Heart left ventricle (tissue), 16 donors: ENCODE data around the gene KRTAP5-8. TPM values are rescaled to one million over a fixed set of nuclear protein-coding genes. Genes with fewer than 3 reads are reported as not detected.

Experiments used
- ATAC-seq, 4 donors: fragments of 200-7000 bp; cut with Tn5 transposase; one replicate each; pipeline ENCODE4 v1.9.1; 2020 to 2022; ENCODE audit warnings: moderate library complexity in 4 of 4, mild to moderate bottlenecking in 3 of 4, moderate number of reproducible peaks in 1 of 4
- DNase-seq, 5 donors: peaks; one replicate each; pipeline ENCODE4 v3.0.0-alpha.2; 2020
- H3K27ac ChIP-seq, 12 donors: fragments of 200-600 bp; sonication (generic) in 4 of 12; one replicate each; pipeline versions ENCODE4 v1.5.0 to v1.8.0; 2016 to 2022; ENCODE audit warnings: mild to moderate bottlenecking in 2 of 12
- H3K27me3 ChIP-seq, 9 donors: fragments of 200-600 bp; sonication (generic) in 2 of 9; one replicate each; pipeline versions ENCODE4 v1.5.1 to v1.8.0; 2016 to 2022; ENCODE audit warnings: mild to moderate bottlenecking in 3 of 9
- H3K36me3 ChIP-seq, 9 donors: fragments of 200-600 bp; sonication (generic) in 2 of 9; one replicate each; pipeline versions ENCODE4 v1.5.0 to v1.8.0; 2018 to 2022; ENCODE audit warnings: mild to moderate bottlenecking in 2 of 9
- H3K4me1 ChIP-seq, 12 donors: fragments of 200-600 bp; sonication (generic) in 4 of 12; one replicate each; pipeline versions ENCODE4 v1.5.0 to v1.8.0; 2016 to 2022; ENCODE audit warnings: mild to moderate bottlenecking in 3 of 12
- H3K4me3 ChIP-seq, 12 donors: fragments of 200-600 bp; sonication (generic) in 4 of 12; one replicate each; pipeline versions ENCODE4 v1.5.0 to v1.8.0; 2017 to 2022; ENCODE audit warnings: mild to moderate bottlenecking in 9 of 12, moderate library complexity in 4 of 12
- H3K9me3 ChIP-seq, 12 donors: fragments of 200-600 bp; sonication (generic) in 4 of 12; one replicate each; pipeline versions ENCODE4 v1.5.0 to v1.8.0; 2016 to 2022; ENCODE audit warnings: mild to moderate bottlenecking in 1 of 12
- POLR2A ChIP-seq, 2 donors: fragments of 450-650 bp; IDR thresholded peaks; one replicate each; pipeline ENCODE4 v1.6.1; 2017; ENCODE audit warnings: antibody characterized with exemption in 2 of 2, mild to moderate bottlenecking in 2 of 2, moderate library complexity in 2 of 2
- WGBS, 4 donors: extraction: QIAGEN DNeasy Blood & Tissue Kit in 2 of 4; methylation state at CpG; one replicate each; pipeline versions ENCODE4 v1.1.5 to v1.1.7; 2013 to 2018; 5-methylcytosine and 5-hydroxymethylcytosine counted together
- intact Hi-C, 10 donors: fragments of 100-400 bp; cut with DNase I; formaldehyde crosslinking; loops; one replicate each; pipeline versions ENCODE4 v1.11.1 to v1.14.2; 2022
- polyA plus RNA-seq, 2 donors: library from polyadenylated mRNA; stranded (reverse); fragments of 200-250 nt; gene quantifications; one replicate each; pipeline ENCODE4 v1.2.3, GENCODE V29; 2013
- total RNA-seq, 9 donors: library from RNA; depleted of rRNA in 2 of 9; stranded (reverse); fragments of >200 nt in 2 of 9; fragmentation: NEBNext Ultra II Directional in 3 of 9; extraction: Animal tissue kit (Norgen Biotek cat#: 25700) in 3 of 9; gene quantifications; one replicate each; pipeline versions ENCODE4 v1.1.0 to v1.2.4, GENCODE V29; 2016 to 2023
- TF ChIP-seq, protein P1 (sequence below), 12 donors: fragments of 200-600 bp; sonication (generic) in 4 of 12; IDR thresholded peaks; one replicate each; pipeline versions ENCODE4 v1.5.0 to v1.8.0; 2018 to 2022; ENCODE audit warnings: antibody characterized with exemption in 12 of 12, mild to moderate bottlenecking in 5 of 12
- donor health status: ischemic (EF 13 %, LVEDD 7.1; RV severe dilation, severe dysfunction).
- donor health status: healthy with polysubstance abuse.
- donor health status: DM: no; HTN: yes; CAD: no.
- donor health status: DM: no; HTN: no; CAD: no.
- donor health status: ischemic (EF 25% LVEDD 6.9; RV normal size, moderate dysfunction).
- donor health status: ischemic (EF 25% LVEDD 5.7; RV mildly dilated, moderate dysfunction).
- donor health status: healthy.
- donor health status: DM: yes; HTN: yes; CAD: no.
- donor health status: ischemic (EF 35%, LVEDD 5.7; RV mildly dilated, moderate dysfunction).
- donor health status: nonischemic (EF 11% LVEDD 7.7; RV severe dilation, severe dysfunction).
- donor health status: DM: yes; HTN: yes; CAD: no.
- donor health status: PGD.
- donor health status: ischemic (EF 29% LVEDD 5.4; RV normal size, mild dysfunction).
- donor health status: nonischemic (EF 23%, LVEDD 6.1; RV moderate dilation, normal function).

The KRTAP5-8 gene
- total and polyA plus RNA-seq, 11 donors: 0.19 TPM; not detected in 10

DNA sequence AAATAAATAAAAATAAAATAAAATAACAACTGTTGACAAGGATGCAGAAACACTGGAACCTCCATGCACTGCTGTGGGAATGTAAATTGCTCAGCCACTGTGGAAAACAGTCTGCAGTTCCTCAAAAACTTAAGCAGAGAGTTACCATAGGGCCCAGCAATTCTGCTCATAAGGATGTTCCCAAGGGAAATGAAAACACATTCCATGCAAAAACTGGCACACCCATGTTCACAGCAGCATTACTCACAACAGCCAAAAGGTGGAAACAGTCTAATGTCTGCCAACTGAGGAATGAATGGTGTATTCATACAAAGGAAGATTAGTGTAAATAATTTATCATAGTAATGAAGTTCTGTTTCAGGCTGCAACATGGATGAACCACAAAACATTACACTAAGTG is 24.3 kb downstream of the KRTAP5-8 start:
- ATAC-seq: no peak
- intact Hi-C loops: loop anchor here in 1 of 10 donors (10.0 kb wide), 1 partner anchor 57 kb away; no protein-coding TSS in a partner anchor
- DNase-seq: no peak
- H3K36me3 ChIP-seq: no peaks in the 10 kb centered on the region
- H3K27ac ChIP-seq: no peak overlapping the region
- no peaks in the 10 kb centered on the region for H3K4me1 ChIP-seq
- peaks cover 0 to 33% (median 8%) of the 10 kb centered on the region in 9 donors for H3K27me3 ChIP-seq
- H3K9me3 ChIP-seq: peaks cover 0 to 6% (median 0%) of the 10 kb centered on the region in 12 donors
- no peak overlapping the region for H3K4me3 ChIP-seq
- no peak for TF ChIP-seq POLR2A (IDR thresholded peaks at IDR 0.05)
- TF ChIP-seq, protein P1, sequence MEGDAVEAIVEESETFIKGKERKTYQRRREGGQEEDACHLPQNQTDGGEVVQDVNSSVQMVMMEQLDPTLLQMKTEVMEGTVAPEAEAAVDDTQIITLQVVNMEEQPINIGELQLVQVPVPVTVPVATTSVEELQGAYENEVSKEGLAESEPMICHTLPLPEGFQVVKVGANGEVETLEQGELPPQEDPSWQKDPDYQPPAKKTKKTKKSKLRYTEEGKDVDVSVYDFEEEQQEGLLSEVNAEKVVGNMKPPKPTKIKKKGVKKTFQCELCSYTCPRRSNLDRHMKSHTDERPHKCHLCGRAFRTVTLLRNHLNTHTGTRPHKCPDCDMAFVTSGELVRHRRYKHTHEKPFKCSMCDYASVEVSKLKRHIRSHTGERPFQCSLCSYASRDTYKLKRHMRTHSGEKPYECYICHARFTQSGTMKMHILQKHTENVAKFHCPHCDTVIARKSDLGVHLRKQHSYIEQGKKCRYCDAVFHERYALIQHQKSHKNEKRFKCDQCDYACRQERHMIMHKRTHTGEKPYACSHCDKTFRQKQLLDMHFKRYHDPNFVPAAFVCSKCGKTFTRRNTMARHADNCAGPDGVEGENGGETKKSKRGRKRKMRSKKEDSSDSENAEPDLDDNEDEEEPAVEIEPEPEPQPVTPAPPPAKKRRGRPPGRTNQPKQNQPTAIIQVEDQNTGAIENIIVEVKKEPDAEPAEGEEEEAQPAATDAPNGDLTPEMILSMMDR (IDR thresholded peaks at IDR 0.05): no peak

DNA sequence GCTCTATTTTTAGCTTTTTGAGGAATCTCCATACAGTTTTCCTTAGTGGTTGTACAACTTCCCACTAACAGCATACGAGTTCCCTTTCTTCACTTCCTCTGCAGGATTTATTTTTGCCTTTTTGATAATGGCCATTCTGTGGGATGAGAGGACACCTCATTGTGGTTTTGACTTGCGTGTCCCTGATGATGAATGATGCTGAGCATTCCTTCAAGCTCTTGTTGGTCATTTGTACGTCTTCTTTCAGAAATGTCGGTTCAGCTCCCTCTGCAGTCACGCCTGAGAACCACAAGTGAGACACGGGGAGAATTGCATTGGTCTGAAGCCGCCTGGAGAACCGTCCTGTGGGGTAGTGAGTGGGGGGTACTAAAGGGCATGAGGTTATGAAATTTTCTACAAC is 25.6 kb downstream of the KRTAP5-8 start:
- WGBS, 4 donors: 14 to 17% (median 16%) methylated on average over 8 of the region's 8 CpGs
- DNase-seq (no peak), ATAC-seq (peak in 2 of 4 donors; percentile 48 to 55)
- Histone ChIP-seq H3K9me3 (peaks cover 0 to 6% (median 0%) of the 10 kb centered on the region in 12 donors), H3K27me3 (peaks cover 0 to 36% (median 8%) of the 10 kb centered on the region in 9 donors), H3K4me3 (no peak overlapping the region), H3K4me1 (no peaks in the 10 kb centered on the region), H3K36me3 (no peaks in the 10 kb centered on the region), H3K27ac (no peak overlapping the region)
- intact Hi-C loops: loop anchor here in 1 of 10 donors (10.0 kb wide), 1 partner anchor 59 kb away; no protein-coding TSS in a partner anchor
- TF ChIP-seq POLR2A (IDR thresholded peaks at IDR 0.05): no peak
- TF ChIP-seq, protein P1 (IDR thresholded peaks at IDR 0.05): peak in 9 of 12 donors; percentile 7 to 44 (median 36)

DNA sequence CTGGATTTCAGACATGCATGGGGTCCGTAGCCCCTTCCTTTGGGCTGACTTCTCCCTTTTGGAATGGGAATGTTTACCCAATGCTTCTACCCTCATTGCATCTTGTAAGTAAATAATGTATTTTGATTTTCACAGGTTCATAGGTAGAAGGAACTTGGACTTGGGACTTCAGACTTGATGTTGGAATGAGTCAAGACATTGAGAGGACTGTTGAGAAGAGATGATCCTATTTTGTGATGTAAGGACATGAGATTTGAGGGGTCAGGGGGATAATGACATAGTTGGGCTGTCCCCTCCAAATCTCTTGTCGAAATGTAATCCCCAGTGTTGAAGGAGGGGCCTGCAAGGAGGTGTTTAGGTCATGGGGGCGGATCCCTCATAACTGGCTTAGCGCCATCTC is 26.6 kb downstream of the KRTAP5-8 start:
- no peak for ATAC-seq
- intact Hi-C loops: loop anchor here in 1 of 10 donors (10.0 kb wide), 1 partner anchor 60 kb away; no protein-coding TSS in a partner anchor
- H3K27ac ChIP-seq: no peak overlapping the region
- no peaks in the 10 kb centered on the region for H3K36me3 ChIP-seq
- peaks cover 0 to 6% (median 0%) of the 10 kb centered on the region in 12 donors for H3K9me3 ChIP-seq
- TF ChIP-seq, protein P1 (IDR thresholded peaks at IDR 0.05): no peak
- no peak for TF ChIP-seq POLR2A (IDR thresholded peaks at IDR 0.05)
- no peak overlapping the region for H3K4me3 ChIP-seq
- 82 to 87% (median 83%) methylated on average over 4 of the region's 4 CpGs for WGBS, 4 donors
- H3K27me3 ChIP-seq: peaks cover 0 to 37% (median 8%) of the 10 kb centered on the region in 9 donors
- H3K4me1 ChIP-seq: no peaks in the 10 kb centered on the region
- no peak for DNase-seq

DNA sequence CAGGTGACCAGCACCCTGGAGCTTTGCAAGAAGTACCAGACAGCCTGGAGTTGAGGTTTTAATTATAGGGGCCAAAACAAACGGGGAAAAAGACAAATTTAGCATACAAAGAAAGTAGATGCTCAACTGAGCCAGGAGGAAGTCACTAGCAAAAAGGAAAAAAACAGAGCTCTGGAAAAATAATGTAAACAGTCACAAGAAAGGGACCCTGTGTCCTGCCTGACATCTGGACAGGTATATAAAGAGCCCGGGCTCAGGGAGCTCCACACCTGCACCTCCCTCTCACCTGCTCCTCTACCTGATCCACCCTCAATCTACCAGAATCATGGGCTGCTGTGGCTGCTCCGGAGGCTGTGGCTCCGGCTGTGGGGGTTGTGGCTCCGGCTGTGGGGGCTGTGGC is 27.4 kb downstream of the KRTAP5-8 start, which contains the start of gene KRTAP5-10:
Gene KRTAP5-10 (plus strand): TSS at position 301 of the 400 bp plus-strand sequence. CDS start 25 bp downstream, at position 326.
- TF ChIP-seq, protein P1 (IDR thresholded peaks at IDR 0.05): no peak
- no peak for TF ChIP-seq POLR2A (IDR thresholded peaks at IDR 0.05)
- DNase-seq (no peak), ATAC-seq (no peak)
- H3K4me3 ChIP-seq: no peak within 1 kb of the TSS
- no peak within 1 kb of the TSS for H3K27ac ChIP-seq
- H3K9me3 ChIP-seq: peaks cover 0 to 2% (median 0%) of the 10 kb centered on the region in 12 donors
- H3K27me3 ChIP-seq: peaks cover 0 to 37% (median 8%) of the 10 kb centered on the region in 9 donors
- H3K4me1 ChIP-seq: no peaks in the 10 kb centered on the region
- WGBS, 4 donors: 38 to 75% (median 66%) methylated on average over 4 to 5 of the region's 5 CpGs
- intact Hi-C loops: loop anchor here in 1 of 10 donors (10.0 kb wide), 1 partner anchor 60 kb away; no protein-coding TSS in a partner anchor
- H3K36me3 ChIP-seq: no peaks in the 10 kb centered on the region
